GM12892 (cell line): ENCODE measurements around the gene RIC1.
A peak's percentile ranks its signal among the peaks of the same experiment; 100 is the strongest.
"Not testable (repeated sequence)": the region's sequence is repeated elsewhere in the genome, so short reads cannot be mapped to it uniquely, and the experiment has no call there.

ENCODE experiments used
- DNase-seq: peaks from one replicate; pipeline ENCODE4 v3.0.0; 2011; ENCODE audit not compliant: insufficient read length
- FAIRE-seq: peaks from 2 replicates; lab custom pipeline; 2011; peaks lifted over from hg19 to GRCh38; lab: Jason Lieb, UNC
- POLR2A ChIP-seq: IDR thresholded peaks from 2 replicates; pipeline ENCODE4 v1.6.1; 2011; ENCODE audit warnings: low read depth, low read length, control low read depth
- POLR2AphosphoS5 ChIP-seq: IDR thresholded peaks from 2 replicates; pipeline ENCODE4 v1.6.1; 2011; ENCODE audit warnings: low read depth, low read length, control low read depth
- TAF1 ChIP-seq: IDR thresholded peaks from 2 replicates; pipeline ENCODE4 v1.6.1; 2011; ENCODE audit warnings: low read depth, mild to moderate bottlenecking, control low read depth, low read length, borderline replicate concordance

RIC1 gene

DNA sequence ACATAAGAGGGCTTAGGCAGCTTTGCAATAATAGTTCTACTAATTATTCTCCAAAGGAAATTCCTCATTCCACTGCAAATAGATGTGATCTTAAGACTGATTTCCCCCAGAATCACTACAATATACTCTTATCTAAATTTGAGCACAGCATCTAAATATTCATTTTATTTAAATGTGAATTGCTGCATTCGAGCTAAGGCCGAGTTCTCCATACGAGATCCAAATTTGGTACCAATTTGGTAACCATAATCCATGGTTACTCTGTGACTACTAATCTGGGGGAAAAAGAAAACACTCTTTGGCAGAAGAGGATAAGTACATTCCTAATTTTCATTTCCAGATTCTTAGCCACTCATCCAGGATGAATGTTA, 19.7 kb upstream of the RIC1 start:
- no peak for DNase-seq
- TF ChIP-seq TAF1 (no peak), POLR2A (no peak)
- no peak for FAIRE-seq

DNA sequence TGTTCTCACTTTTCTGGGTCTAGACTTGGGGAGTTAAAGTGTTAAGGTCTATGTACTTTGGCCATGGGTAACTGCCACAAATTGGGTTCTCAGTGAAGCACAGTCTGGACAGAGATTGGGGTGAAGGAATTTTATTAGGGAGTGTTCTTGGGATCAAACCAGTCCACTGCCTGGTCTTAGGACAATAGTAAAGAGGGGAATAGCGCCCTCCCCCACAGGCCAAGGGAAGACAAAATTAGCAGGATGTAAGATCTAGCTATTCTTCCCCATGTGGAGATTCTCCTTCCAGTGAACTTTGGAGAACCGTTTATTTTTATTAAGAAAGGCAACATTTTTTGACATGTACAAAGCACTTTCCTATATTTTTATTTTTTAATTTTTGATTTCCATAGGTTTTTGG, 18.4 kb upstream of the RIC1 start:
- TF ChIP-seq POLR2AphosphoS5 = no peak
- no peak for TF ChIP-seq TAF1
- TF ChIP-seq POLR2A = no peak
- FAIRE-seq (peak; percentile 54), DNase-seq (no peak)

DNA sequence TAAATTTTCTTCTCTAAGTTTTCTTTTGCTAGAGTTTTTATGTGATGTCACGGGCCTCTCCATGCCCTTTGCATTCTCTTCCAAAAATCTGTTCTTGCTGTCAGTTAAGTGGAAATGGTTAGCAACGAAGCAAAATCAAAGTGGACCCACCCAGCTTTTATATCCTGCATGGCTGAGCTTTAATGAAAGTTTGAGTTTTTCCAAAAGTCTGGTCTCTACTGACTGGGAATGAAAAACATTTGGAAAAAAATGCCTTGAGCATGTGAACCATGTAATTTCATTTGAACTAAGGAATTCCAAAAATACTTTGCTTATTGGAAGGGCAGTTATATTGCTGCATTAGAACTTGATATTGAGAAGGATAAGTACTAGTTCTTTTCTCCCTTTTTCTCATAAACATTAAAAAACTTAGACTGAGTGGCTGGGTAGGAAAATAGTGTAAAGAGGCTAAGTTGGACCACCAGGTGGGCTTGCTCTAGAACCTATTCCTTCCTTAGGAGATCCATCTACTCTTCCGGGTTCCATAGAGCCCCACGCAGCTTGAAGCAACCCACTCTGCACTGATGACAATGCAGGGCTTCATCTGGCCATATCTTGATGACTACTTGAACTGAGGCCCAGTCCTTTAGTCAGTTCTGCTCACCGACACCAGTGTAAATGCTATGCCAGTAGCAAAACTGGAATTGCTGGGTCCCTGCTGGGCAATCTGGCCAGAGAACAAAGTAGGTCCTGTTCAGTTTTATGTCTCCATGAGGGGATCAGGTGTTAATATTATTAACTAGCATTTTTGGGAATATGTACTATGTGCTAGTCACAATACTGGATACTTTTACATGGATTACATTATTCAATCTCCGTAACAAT, 17.4 kb upstream of the RIC1 start:
- DNase-seq (no peak), FAIRE-seq (no peak)
- no peak for TF ChIP-seq POLR2AphosphoS5
- no peak for TF ChIP-seq POLR2A
- no peak for TF ChIP-seq TAF1

DNA sequence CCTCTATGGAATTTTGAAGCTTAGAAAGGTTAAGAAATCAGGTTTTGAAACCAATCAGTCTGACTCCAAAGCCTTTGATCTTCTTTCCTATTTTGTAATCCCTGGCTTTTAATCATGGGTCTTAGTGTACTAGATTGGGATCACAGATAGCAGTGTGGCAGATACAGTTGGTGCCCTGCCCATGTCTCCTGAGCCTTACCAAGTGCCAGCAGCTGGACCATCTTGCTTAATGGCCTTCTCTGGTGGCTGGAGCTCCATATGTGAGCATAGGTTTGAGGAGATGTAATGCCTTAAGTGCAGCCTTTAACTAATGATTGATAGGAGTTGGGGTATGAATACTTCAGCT, 16.7 kb upstream of the RIC1 start:
- DNase-seq (no peak), FAIRE-seq (no peak)
- TF ChIP-seq POLR2AphosphoS5 (no peak), TAF1 (no peak), POLR2A (no peak)

DNA sequence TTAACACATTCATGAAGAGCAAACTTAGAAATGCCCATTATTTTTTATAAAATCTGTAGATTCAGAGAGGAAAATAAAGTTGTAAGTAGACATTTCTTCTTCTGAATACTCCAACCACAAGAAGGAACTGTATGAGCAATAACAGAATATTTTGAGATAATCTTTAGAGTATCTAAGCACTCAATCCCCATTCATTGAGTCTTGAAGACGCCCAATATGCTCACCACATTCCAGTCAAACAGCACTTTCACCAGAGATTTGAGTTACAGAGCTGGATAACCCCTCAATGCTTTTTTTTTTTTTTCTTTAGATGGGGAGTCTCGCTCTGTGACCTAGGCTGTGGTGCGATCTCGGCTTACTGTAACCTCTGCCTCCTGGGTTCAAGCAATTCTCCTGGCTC, 14.7 kb upstream of the RIC1 start:
- TF ChIP-seq POLR2AphosphoS5 (no peak), TAF1 (no peak), POLR2A (no peak)
- FAIRE-seq (no peak), DNase-seq (no peak)

DNA sequence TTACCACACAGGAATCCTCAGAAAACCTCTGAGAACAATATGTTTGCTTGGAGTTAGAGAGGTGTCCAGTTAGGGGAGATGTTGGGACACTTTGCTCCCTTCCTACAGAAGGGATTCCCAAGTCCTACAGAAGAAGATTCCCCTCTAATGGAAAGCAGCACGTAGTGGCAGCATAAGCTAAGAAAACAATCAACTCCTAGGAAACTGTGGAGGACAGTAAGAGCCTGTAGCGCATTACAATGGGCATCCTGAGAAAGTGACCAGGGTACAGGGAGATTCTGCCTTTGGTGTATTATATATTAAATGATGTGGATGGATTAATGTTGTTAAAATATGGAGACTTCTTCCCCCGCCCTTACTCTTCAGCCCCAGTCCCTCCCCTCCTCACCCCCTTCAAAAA, 13.9 kb upstream of the RIC1 start:
- FAIRE-seq (no peak), DNase-seq (no peak)
- no peak for TF ChIP-seq POLR2A
- no peak for TF ChIP-seq POLR2AphosphoS5
- no peak for TF ChIP-seq TAF1

DNA sequence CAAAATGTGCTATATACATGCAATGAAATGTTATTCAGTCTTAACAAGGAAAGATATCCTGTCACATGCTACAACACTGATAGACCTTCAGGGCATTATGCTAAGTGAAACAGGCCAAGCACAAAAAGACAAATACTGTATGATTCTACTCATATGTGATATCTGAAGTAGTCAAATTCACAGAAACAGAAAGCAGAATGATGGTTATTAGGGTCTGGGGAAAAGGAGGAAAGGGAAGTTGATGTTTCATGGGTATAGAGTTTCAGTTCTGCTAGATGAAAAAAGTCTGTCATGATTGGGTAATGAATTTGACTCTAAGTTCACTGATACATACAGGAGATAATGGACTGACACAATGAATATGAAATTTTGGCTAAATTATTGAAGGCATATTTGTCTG, 11.2 kb upstream of the RIC1 start:
- no peak for TF ChIP-seq POLR2A
- TF ChIP-seq TAF1 = no peak
- peak; percentile 88 for FAIRE-seq
- DNase-seq = peak; percentile 25

DNA sequence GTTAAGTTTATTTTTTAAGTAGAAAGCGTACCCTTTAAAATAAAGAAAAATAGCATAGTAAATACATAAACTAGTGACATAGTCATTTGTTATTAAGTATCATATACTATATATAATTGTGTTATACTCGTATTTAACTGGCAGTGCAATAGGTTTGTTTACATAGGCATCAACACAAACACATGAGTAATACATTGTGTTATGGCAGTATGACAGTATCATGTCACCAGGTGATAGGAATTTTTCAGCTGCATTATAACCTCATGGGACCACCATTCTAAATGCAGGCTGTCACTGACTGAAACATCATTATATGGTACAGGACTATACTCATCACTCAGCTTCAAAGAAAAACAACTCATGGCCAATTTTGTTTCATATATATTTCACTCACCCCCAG, 8.4 kb upstream of the RIC1 start:
- FAIRE-seq = peak; percentile 50
- no peak for TF ChIP-seq TAF1
- TF ChIP-seq POLR2A = no peak
- TF ChIP-seq POLR2AphosphoS5 = no peak

DNA sequence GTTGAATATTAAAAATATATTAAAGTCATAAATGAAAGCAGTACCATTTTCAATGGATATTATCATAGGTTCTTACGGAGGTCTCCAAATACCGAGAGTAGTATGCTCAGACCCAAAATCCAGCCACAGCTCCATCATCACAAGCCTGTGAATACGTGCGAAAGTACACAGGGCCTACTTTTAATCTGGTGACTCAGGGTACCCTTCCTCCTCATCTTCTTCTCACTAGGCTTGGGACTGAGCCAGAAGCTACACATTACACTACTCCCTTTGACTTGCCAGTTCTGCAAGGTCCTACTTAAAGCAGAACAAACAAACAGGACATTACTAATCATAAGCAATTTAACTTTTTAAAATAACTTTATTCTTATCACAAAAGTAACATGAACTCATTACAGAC, 7.6 kb upstream of the RIC1 start:
- FAIRE-seq = peak; percentile 5
- no peak for DNase-seq
- no peak for TF ChIP-seq POLR2AphosphoS5
- TF ChIP-seq POLR2A = no peak
- TF ChIP-seq TAF1 = no peak

More for the DNA sequence above, 8.4 kb upstream of the RIC1 start:
- no peak for DNase-seq

DNA sequence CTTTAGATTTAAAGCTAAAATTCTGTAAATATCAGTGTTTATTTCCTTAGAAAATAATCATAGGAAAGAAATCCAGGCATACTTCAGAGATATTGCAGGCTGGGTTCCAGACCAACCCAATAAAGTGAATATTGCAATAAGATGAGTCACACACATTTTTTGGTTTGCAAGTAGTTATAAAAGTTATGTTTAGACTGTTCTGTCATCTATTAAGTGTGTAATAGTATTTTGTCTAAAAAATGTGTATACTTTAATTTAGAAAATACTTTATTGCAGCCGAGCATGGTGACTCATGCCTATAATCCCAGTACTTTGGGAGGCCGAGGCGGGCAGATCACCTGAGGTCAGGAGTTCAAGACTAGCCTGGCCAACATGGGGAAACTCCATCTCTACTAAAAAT, 6.9 kb upstream of the RIC1 start:
- FAIRE-seq = no peak
- no peak for DNase-seq
- TF ChIP-seq POLR2A = no peak
- TF ChIP-seq TAF1 = no peak
- TF ChIP-seq POLR2AphosphoS5 = no peak

DNA sequence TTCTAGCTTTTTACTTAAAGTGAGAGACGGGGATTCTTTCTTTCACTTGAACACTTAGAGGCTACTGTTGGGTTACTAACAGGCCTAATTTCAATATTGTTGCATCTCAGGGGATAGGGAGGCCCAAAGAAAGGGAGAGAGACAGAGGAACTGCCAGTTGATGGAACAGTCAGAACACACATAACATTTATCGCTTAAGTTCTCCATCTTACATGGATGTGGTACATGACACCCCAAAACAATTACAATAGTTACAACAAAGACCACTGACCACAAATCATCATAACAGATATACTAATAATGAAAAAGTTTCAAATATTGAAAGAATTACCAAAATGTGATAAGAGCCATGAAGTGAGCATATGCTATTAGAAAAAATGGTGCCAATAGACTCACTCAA, 4.3 kb upstream of the RIC1 start:
- no peak for TF ChIP-seq TAF1
- TF ChIP-seq POLR2A = no peak
- no peak for TF ChIP-seq POLR2AphosphoS5
- FAIRE-seq (no peak), DNase-seq (no peak)

DNA sequence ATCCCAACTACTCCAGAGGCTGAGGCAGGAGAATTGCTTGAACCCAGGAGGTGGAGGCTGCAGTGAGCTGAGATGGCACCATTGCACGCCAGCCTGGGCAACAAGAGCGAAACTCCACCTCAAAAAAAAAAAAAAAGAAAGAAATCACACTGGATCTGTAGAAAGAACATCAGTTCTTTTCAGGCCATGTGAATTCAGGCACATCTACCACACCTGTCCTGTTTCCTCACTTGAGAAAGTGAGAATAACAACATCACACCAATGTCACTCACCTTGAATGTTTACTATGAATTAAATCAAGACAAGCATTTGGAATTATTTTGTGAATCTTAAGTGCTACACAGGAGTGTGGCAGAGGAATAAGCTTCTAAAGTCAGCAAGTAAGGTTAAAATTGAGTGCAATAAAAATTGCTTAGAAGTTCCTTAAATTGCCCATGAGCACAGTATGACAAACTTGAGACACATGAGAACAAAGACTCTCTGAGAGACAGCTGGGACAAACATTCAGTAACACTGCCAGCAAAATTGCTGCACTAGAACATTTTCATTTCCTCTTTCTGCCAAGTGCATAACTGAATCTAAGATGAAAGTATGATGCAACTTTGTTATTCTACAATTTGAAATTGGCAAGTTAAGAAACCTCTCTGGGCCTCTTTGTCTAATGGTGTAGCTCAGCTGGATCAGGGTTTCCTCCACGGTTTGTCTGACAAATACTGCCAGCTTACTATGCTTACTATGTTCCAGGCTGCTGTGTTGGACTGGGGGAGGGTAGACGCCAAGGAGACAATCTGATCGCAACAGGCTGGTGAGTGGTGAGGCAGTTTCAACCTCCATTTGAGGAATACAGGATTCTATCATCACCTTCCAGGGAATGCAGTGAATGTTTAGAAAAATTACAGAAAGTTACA, 1.9 kb upstream of the RIC1 start:
- peak; percentile 43 for TF ChIP-seq POLR2AphosphoS5
- no peak for TF ChIP-seq TAF1
- peak; percentile 33 for TF ChIP-seq POLR2A
- DNase-seq (peak; percentile 48), FAIRE-seq (peak; percentile 95)

DNA sequence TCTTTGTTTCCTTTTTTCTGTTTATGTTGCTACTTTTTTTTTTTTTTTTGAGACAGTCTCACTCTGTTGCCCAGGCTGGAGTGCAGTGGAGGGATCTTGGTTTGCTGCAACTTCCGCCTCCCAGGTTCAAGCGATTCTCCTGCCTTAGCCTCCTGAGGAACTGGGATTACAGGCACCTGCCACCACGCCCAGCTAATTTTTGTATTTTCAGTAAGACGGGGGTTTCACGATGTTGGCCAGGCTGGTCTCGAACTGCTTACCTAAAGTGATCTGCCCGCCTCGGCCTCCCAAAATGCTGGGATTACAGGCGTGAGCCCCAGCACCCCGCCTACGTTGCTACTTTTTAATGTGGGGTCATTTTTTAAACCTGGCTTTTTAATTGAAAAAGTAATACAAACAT, 1.2 kb upstream of the RIC1 start:
- FAIRE-seq = peak; percentile 27

More for the DNA sequence above, 1.2 kb upstream of the RIC1 start:
- DNase-seq = not testable (repeated sequence)
